ENCODE measurements around the gene ARCN1. TPM values are rescaled to one million over a fixed set of nuclear protein-coding genes. Genes with fewer than 3 reads are reported as not detected.

ARCN1 gene
- total and polyA plus RNA-seq, 3 experiments from 2014 or later: 148 to 154 (median 149) TPM

DNA sequence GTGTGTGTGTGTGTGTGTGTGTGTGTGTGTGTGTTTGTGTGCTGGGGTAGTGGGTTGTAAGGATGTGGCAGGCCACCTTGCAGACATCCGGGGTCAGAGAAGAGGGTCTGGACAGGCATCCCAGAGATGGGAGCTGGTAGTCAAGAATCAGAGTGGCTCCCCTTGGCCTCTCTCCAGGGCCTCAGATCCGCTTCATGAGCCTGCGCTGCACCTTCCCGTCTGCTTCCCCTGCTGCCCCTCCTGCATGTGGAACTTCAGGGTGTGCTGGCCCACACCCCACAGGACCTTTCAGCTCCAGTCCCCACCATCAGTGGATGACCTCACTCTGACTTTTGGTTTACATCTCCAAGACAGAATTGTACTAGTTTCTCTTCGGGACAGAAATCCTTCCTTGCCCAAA is 76.1 kb downstream of the ARCN1 start:
- ChIA-PET CTCF (interaction anchor here (1.1 kb wide), 1 partner anchor 11 kb away, joined by 3 read pairs; no protein-coding TSS in a partner anchor), POLR2A (interaction anchor here (0.6 kb wide), 1 partner anchor 78 kb away, joined by 3 read pairs; no protein-coding TSS in a partner anchor)
- no peak overlapping the region for H3K4me3 ChIP-seq (ENCODE audit: low read length)
- no peaks in the 10 kb centered on the region for H3K4me1 ChIP-seq (ENCODE audit: insufficient read depth, low read length)
- no peaks in the 10 kb centered on the region for H3K27me3 ChIP-seq (ENCODE audit: insufficient read depth, low read length, poor library complexity, severe bottlenecking)
- H3K36me3 Mint-ChIP-seq: no peaks in the 10 kb centered on the region
- DNase-seq: no peak
- H3K27ac ChIP-seq (ENCODE audit: low read depth, low read length): no peak overlapping the region
- no peaks in the 10 kb centered on the region for H3K36me3 ChIP-seq (ENCODE audit: insufficient read depth, low read length)
- no peaks in the 10 kb centered on the region for H3K9me3 Mint-ChIP-seq
- H3K4me3 Mint-ChIP-seq: no peak overlapping the region
- no peaks in the 10 kb centered on the region for H3K9me3 ChIP-seq (ENCODE audit: low read length)
- peaks cover 0 to 4% of the 10 kb centered on the region in 2 donors for H3K27me3 Mint-ChIP-seq
- peaks cover 6 to 8% (median 8%) of the 10 kb centered on the region in 3 donors for H3K4me1 Mint-ChIP-seq
- H3K27ac Mint-ChIP-seq: no peak overlapping the region

DNA sequence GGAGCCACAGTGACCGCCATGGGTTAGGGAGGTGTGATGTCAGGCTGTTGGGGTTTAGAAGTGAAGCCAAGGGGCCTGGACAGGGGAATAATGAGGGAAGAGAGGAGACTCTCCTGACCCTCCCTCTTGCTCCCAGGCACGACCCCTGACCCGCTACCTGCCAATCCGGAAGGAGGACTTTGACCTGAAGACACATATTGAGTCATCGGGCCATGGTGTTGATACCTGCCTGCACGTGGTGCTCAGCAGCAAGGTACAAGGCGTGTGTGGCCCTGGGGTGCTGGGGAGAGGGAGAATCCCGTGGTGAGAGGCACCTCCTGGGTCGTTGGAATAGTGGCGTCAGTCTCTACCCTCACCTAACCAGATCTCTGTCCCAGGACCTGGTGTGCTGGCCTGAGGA is 77.7 kb downstream of the ARCN1 start:
- no peaks in the 10 kb centered on the region for H3K9me3 ChIP-seq (ENCODE audit: low read length)
- H3K27me3 Mint-ChIP-seq: peaks cover 0 to 4% of the 10 kb centered on the region in 2 donors
- no peak overlapping the region for H3K27ac ChIP-seq (ENCODE audit: low read depth, low read length)
- H3K4me1 Mint-ChIP-seq: peaks cover 6 to 8% (median 8%) of the 10 kb centered on the region in 3 donors
- H3K4me3 ChIP-seq (ENCODE audit: low read length): no peak overlapping the region
- CTCF ChIA-PET: no interaction called here
- no peak overlapping the region for H3K4me3 Mint-ChIP-seq
- H3K27me3 ChIP-seq (ENCODE audit: insufficient read depth, low read length, poor library complexity, severe bottlenecking): no peaks in the 10 kb centered on the region
- H3K36me3 ChIP-seq (ENCODE audit: insufficient read depth, low read length): no peaks in the 10 kb centered on the region
- no peaks in the 10 kb centered on the region for H3K36me3 Mint-ChIP-seq
- no peak overlapping the region for H3K27ac Mint-ChIP-seq
- no peak for DNase-seq
- H3K4me1 ChIP-seq (ENCODE audit: insufficient read depth, low read length): no peaks in the 10 kb centered on the region
- no peaks in the 10 kb centered on the region for H3K9me3 Mint-ChIP-seq
- POLR2A ChIA-PET: no interaction called here

DNA sequence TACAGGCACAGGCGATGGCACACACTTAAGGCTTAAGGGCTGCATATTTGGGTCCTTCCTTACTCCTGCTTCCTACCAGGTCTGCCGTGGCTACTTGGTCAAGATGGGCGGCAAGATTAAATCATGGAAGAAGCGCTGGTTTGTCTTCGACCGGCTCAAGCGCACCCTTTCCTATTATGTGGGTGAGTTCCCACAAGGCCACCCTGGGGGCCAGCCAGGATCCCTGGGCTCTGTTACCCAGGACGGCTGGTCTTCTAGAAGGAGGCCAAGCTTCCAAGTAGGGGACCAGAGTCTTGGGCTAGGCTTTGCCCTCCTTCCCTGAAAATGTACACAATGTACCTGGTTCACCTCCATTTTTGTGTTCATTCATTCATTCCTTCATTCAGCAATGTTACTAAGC is 78.2 kb downstream of the ARCN1 start:
- Mint-ChIP-seq H3K27me3 (peaks cover 0 to 4% of the 10 kb centered on the region in 2 donors), H3K9me3 (no peaks in the 10 kb centered on the region), H3K36me3 (no peaks in the 10 kb centered on the region), H3K4me1 (peaks cover 6 to 8% (median 8%) of the 10 kb centered on the region in 3 donors), H3K4me3 (no peak overlapping the region), H3K27ac (no peak overlapping the region)
- CTCF ChIA-PET: no interaction called here
- Histone ChIP-seq H3K27me3 (ENCODE audit: insufficient read depth, low read length, poor library complexity, severe bottlenecking) (no peaks in the 10 kb centered on the region), H3K4me3 (ENCODE audit: low read length) (no peak overlapping the region), H3K9me3 (ENCODE audit: low read length) (no peaks in the 10 kb centered on the region), H3K27ac (ENCODE audit: low read depth, low read length) (no peak overlapping the region), H3K4me1 (ENCODE audit: insufficient read depth, low read length) (no peaks in the 10 kb centered on the region), H3K36me3 (ENCODE audit: insufficient read depth, low read length) (no peaks in the 10 kb centered on the region)
- DNase-seq: no peak
- POLR2A ChIA-PET: no interaction called here

DNA sequence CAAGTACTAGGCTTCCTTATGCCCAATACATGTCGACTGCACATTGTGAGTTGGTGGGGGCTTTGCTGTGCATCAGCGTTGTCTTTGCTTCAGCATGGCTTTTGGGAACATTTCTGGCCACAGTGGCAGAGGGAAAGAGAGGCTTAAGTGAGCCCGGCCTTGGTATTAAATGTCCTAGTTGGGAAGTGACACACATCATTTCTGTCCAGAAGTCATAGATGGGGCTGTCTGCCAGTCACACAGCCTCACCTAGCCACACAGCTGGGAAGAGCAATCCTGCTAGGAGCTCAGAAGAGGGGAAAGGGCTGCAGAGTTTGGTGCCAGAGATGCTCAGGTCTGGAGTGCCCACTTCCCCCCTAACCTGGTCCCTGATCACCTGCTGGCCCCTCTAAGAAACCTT is 79.6 kb downstream of the ARCN1 start:
- H3K4me3 Mint-ChIP-seq: no peak overlapping the region
- H3K4me3 ChIP-seq (ENCODE audit: low read length): no peak overlapping the region
- no peak overlapping the region for H3K27ac ChIP-seq (ENCODE audit: low read depth, low read length)
- no peaks in the 10 kb centered on the region for H3K9me3 ChIP-seq (ENCODE audit: low read length)
- POLR2A ChIA-PET: no interaction called here
- no peaks in the 10 kb centered on the region for H3K36me3 Mint-ChIP-seq
- H3K36me3 ChIP-seq (ENCODE audit: insufficient read depth, low read length): no peaks in the 10 kb centered on the region
- CTCF ChIA-PET: no interaction called here
- H3K9me3 Mint-ChIP-seq: no peaks in the 10 kb centered on the region
- H3K4me1 ChIP-seq (ENCODE audit: insufficient read depth, low read length): no peaks in the 10 kb centered on the region
- peak overlapping the region in 1 of 8 donors; percentile 81 for H3K27ac Mint-ChIP-seq
- peaks cover 0 to 4% of the 10 kb centered on the region in 2 donors for H3K27me3 Mint-ChIP-seq
- no peak for DNase-seq
- no peaks in the 10 kb centered on the region for H3K27me3 ChIP-seq (ENCODE audit: insufficient read depth, low read length, poor library complexity, severe bottlenecking)
- H3K4me1 Mint-ChIP-seq: peaks cover 6 to 8% (median 8%) of the 10 kb centered on the region in 3 donors

Other genes starting within 250 kb of the ARCN1 start
- 100 to 1,000 TPM; 426 to 438 TPM for gene CD3D, start 229.7 kb upstream of the ARCN1 start, total RNA-seq
- 1,253 TPM for gene CD3D, start 229.7 kb upstream of the ARCN1 start, polyA plus RNA-seq
- gene CD3G, start 228.1 kb upstream of the ARCN1 start, total RNA-seq: 100 to 1,000 TPM; 167 to 170 TPM
- gene CD3G, start 228.1 kb upstream of the ARCN1 start, polyA plus RNA-seq: 414 TPM
- gene UBE4A, start 212.8 kb upstream of the ARCN1 start, total RNA-seq: 10 to 100 TPM; 55.9 to 56.8 TPM
- gene UBE4A, start 212.8 kb upstream of the ARCN1 start, polyA plus RNA-seq: 27.8 TPM
- gene ATP5MG, start 170.8 kb upstream of the ARCN1 start, total RNA-seq: 100 to 1,000 TPM; 277 to 280 TPM
- gene ATP5MG, start 170.8 kb upstream of the ARCN1 start, polyA plus RNA-seq: 632 TPM
- gene KMT2A, start 135.9 kb upstream of the ARCN1 start, total RNA-seq: 10 to 100 TPM; 80.0 to 80.6 TPM
- 40.5 TPM for gene KMT2A, start 135.9 kb upstream of the ARCN1 start, polyA plus RNA-seq
- under 1 TPM; 0.44 to 0.59 TPM for gene TTC36, start 44.9 kb upstream of the ARCN1 start, total RNA-seq
- gene TTC36, start 44.9 kb upstream of the ARCN1 start, polyA plus RNA-seq: not detected
- gene TMEM25, start 41.2 kb upstream of the ARCN1 start, total RNA-seq: 1 to 10 TPM; 7.0 to 8.3 TPM
- gene TMEM25, start 41.2 kb upstream of the ARCN1 start, polyA plus RNA-seq: 12.1 TPM
- gene IFT46, start 6.5 kb upstream of the ARCN1 start, total RNA-seq: 10 to 100 TPM; 29.5 to 30.1 TPM
- gene IFT46, start 6.5 kb upstream of the ARCN1 start, polyA plus RNA-seq: 7.4 TPM
- 1 to 10 TPM; 1.9 to 2.4 TPM for gene PHLDB1, start 35.2 kb downstream of the ARCN1 start, total RNA-seq
- gene PHLDB1, start 35.2 kb downstream of the ARCN1 start, polyA plus RNA-seq: 0.82 TPM
- gene TREH, start 107.2 kb downstream of the ARCN1 start, total RNA-seq: not detected
- not detected for gene TREH, start 107.2 kb downstream of the ARCN1 start, polyA plus RNA-seq
- 100 to 1,000 TPM; 187 to 189 TPM for gene DDX6, start 218.8 kb downstream of the ARCN1 start, total RNA-seq
- gene DDX6, start 218.8 kb downstream of the ARCN1 start, polyA plus RNA-seq: 85.6 TPM

All from CD8-positive, alpha-beta memory T cell (primary cell).